GM12878 (cell line): ENCODE measurements around the gene PRDM4. TPM values are rescaled to one million over a fixed set of nuclear protein-coding genes. Genes with fewer than 3 reads are reported as not detected.

Source experiments
- ATAC-seq: fragments of 200-7000 bp; cut with Tn5 transposase; 3 replicates; pipeline ENCODE4 v1.9.1; 2020; ENCODE audit warnings: mild to moderate bottlenecking, moderate library complexity
- BruUV-seq: library from RNA; stranded (reverse); fragments of 400-500 nt; replicated peaks from 2 replicates; lab custom pipeline; 2021; lab: Mats Ljungman, UMichigan
- CTCF ChIA-PET: fragments of 300-600 bp; sonication (Branson Sonifier 250); formaldehyde crosslinking; extraction: SDS; loops from one replicate; lab custom pipeline; 2021; ENCODE audit warnings: inconsistent platforms; lab: Yijun Ruan, JAX
- POLR2A ChIA-PET: fragments of 350-600 bp; formaldehyde crosslinking; extraction: SDS; loops from one replicate; lab custom pipeline; 2021; ENCODE audit warnings: inconsistent platforms; lab: Charles Lee
- RAD21 ChIA-PET: fragments of 300-600 bp; sonication (Branson Sonifier 250); formaldehyde crosslinking; loops from one replicate; lab custom pipeline; 2023; ENCODE audit warnings: antibody characterized with exemption; ENCODE audit not compliant: unreplicated experiment; lab: Charles Lee
- SMC1A ChIA-PET: fragments of 300-600 bp; sonication (Branson Sonifier 250); formaldehyde crosslinking; loops from one replicate; lab custom pipeline; 2023; ENCODE audit not compliant: unreplicated experiment, uncharacterized antibody; lab: Charles Lee
- DNase-seq: peaks from one replicate; pipeline ENCODE4 v3.0.0-alpha.2; 2011; ENCODE audit warnings: low read depth, low spot score
- FAIRE-seq: peaks from 3 replicates; lab custom pipeline; 2011; peaks lifted over from hg19 to GRCh38; lab: Jason Lieb, UNC
- H2AFZ ChIP-seq: 2 replicates; pipeline ENCODE4 v1.6.0; 2011; ENCODE audit warnings: low read depth, low read length, control low read depth; ENCODE audit not compliant: control insufficient read depth
- H3K27ac ChIP-seq: 2 replicates; pipeline ENCODE4 v1.5.1; 2011; ENCODE audit warnings: control low read depth; ENCODE audit not compliant: control insufficient read depth, insufficient read depth
- H3K27me3 ChIP-seq, 2 experiments: replicated peaks in 1 of 2; 2 replicates each; pipeline versions ENCODE4 v1.6.0 to v1.6.1; 2011; ENCODE audit warnings: low read length in 1 of 2; ENCODE audit not compliant: control insufficient read depth in 2 of 2, insufficient read depth in 2 of 2
- H3K36me3 ChIP-seq, 2 experiments: 2 replicates each; pipeline ENCODE4 v1.5.1; 2011; ENCODE audit warnings: low read length in 1 of 2; ENCODE audit not compliant: control insufficient read depth in 2 of 2, insufficient read depth in 2 of 2
- H3K4me1 ChIP-seq: 2 replicates; pipeline ENCODE4 v1.6.1; 2011; ENCODE audit warnings: mild to moderate bottlenecking, low read length, moderate library complexity, mixed read lengths; ENCODE audit not compliant: control insufficient read depth, insufficient read depth
- H3K4me2 ChIP-seq: 2 replicates; pipeline ENCODE4 v1.6.0; 2011; ENCODE audit warnings: control low read depth; ENCODE audit not compliant: control insufficient read depth, insufficient read depth
- H3K4me3 ChIP-seq: fragments of 200-600 bp; sonication (generic); 2 replicates; pipeline ENCODE4 v1.5.1; 2016
- H3K79me2 ChIP-seq: 2 replicates; pipeline ENCODE4 v1.6.0; 2011; ENCODE audit warnings: low read length; ENCODE audit not compliant: control insufficient read depth, insufficient read depth
- H3K9ac ChIP-seq: 2 replicates; pipeline ENCODE4 v1.8.0; 2011; ENCODE audit warnings: low read length, control low read depth, mixed read lengths; ENCODE audit not compliant: control insufficient read depth, insufficient read depth
- H3K9me3 ChIP-seq: replicated peaks from 3 replicates; pipeline ENCODE4 v1.5.1; 2011; ENCODE audit warnings: mild to moderate bottlenecking, low read length; ENCODE audit not compliant: control insufficient read depth, insufficient read depth
- H4K20me1 ChIP-seq: 2 replicates; pipeline ENCODE4 v1.6.0; 2011; ENCODE audit not compliant: control insufficient read depth, insufficient read depth
- CTCF ChIP-seq, 3 experiments: IDR thresholded peaks in 2 of 3; conservative IDR thresholded peaks in 1 of 3; 2 replicates each; pipeline ENCODE4 v1.5.1; 2011; ENCODE audit warnings: low read depth in 3 of 3, low read length in 3 of 3, mild to moderate bottlenecking in 3 of 3, control low read depth in 2 of 3, moderate library complexity in 2 of 3, inconsistent platforms in 1 of 3, mixed read lengths in 1 of 3; ENCODE audit not compliant: control insufficient read depth in 2 of 3, insufficient read depth in 1 of 3; ENCODE audit errors: extremely low read depth in 1 of 3
- HDAC6 ChIP-seq: fragments of 200-600 bp; sonication (generic); IDR thresholded peaks from one replicate; pipeline ENCODE4 v1.8.0; 2017; ENCODE audit warnings: antibody characterized with exemption; ENCODE audit not compliant: unreplicated experiment
- JUNB ChIP-seq: IDR thresholded peaks from 2 replicates; pipeline ENCODE4 v1.6.1; 2016; ENCODE audit warnings: antibody characterized with exemption, mild to moderate bottlenecking
- MYB ChIP-seq: fragments of 150-350 bp; IDR thresholded peaks from 2 replicates; pipeline ENCODE4 v1.6.1; 2014; ENCODE audit warnings: mild to moderate bottlenecking, low read depth, low read length, borderline replicate concordance
- REST ChIP-seq: IDR thresholded peaks from 2 replicates; pipeline ENCODE4 v1.6.1; 2012; ENCODE audit warnings: mild to moderate bottlenecking, low read depth, low read length
- SKIL ChIP-seq: fragments of 450-650 bp; IDR thresholded peaks from 2 replicates; pipeline ENCODE4 v1.6.1; 2017; ENCODE audit warnings: mild to moderate bottlenecking, low read depth, inconsistent platforms; ENCODE audit not compliant: poor library complexity, severe bottlenecking
- ZNF384 ChIP-seq: IDR thresholded peaks from 2 replicates; pipeline ENCODE4 v1.6.1; 2012; ENCODE audit warnings: low read depth, mild to moderate bottlenecking, low read length, improper control_type of control experiment, borderline replicate concordance
- WGBS: methylation state at CpG from one replicate; pipeline ENCODE4 v1.1.6; 2016; ENCODE audit warnings: low lambda C conversion rate; ENCODE audit not compliant: insufficient replicate concordance, insufficient coverage; ENCODE audit errors: missing lambda C conversion rate; 5-methylcytosine and 5-hydroxymethylcytosine counted together
- in situ Hi-C: fragments of 300-500 bp; cut with MboI; formaldehyde crosslinking; loops from 9 replicates; pipeline ENCODE4 v1.14.3; 2018; ENCODE audit warnings: mixed read lengths
- intact Hi-C: fragments of 100-400 bp; cut with micrococcal nuclease; formaldehyde crosslinking; loops from one replicate; pipeline ENCODE4 v1.14.2; 2022; ENCODE audit not compliant: unreplicated experiment
- polyA plus RNA-seq, 11 experiments: library from polyadenylated mRNA; depleted of rRNA in 4 of 11; unstranded in 6 of 11; stranded (reverse) in 5 of 11; fragments of >200 nt; fragmentation: Nextera tagmentation in 4 of 11; fragmentation: Illumina TruSeq in 1 of 11; extraction: Ambion mirVana in 4 of 11; extraction: Trizol in 1 of 11; gene quantifications; 1 replicate in 1 of 11; 2 replicates in 10 of 11; pipeline versions ENCODE4 v1.2.1 to v1.2.3, GENCODE V29; 2011 to 2016; ENCODE audit warnings: inconsistent platforms in 2 of 11, missing spikeins in 2 of 11, low read depth in 1 of 11
- total RNA-seq, 4 experiments: library from RNA; depleted of rRNA in 3 of 4; stranded (reverse); fragments of >200 nt in 3 of 4; fragmentation: Illumina TruSeq in 1 of 4; extraction: Trizol in 1 of 4; gene quantifications; 2 replicates each; pipeline versions ENCODE4 v1.2.1 to v1.2.3, GENCODE V29; 2013 to 2021

The PRDM4 gene
- total and polyA plus RNA-seq, 10 of the 15 experiments (the other 5 are each of a cell fraction or from before 2014, with no cell fraction given) = 5.1 to 22.2 (median 15.0) TPM

GRCh38 chr12:107776171-107776570, 15.2 kb upstream of the PRDM4 start:
- H3K4me1 ChIP-seq = peaks cover 21% of the 10 kb centered on the region
- in situ Hi-C loops = no loop called here
- H3K36me3 ChIP-seq = no peaks in the 10 kb centered on the region
- SMC1A ChIA-PET = interaction anchor here (1.2 kb wide), 1 partner anchor 11 kb away, joined by 3 read pairs; no protein-coding TSS in a partner anchor
- no TSS peak for BruUV-seq
- no peak for FAIRE-seq
- H3K27ac ChIP-seq = no peak overlapping the region
- POLR2A ChIA-PET = interaction anchor here (0.6 kb wide), 1 partner anchor 289 kb away, joined by 5 read pairs; no protein-coding TSS in a partner anchor
- CTCF ChIA-PET = no interaction called here
- intact Hi-C loops = no loop called here
- H3K4me2 ChIP-seq = no peak overlapping the region
- H3K79me2 ChIP-seq = no peaks in the 10 kb centered on the region
- H3K27me3 ChIP-seq = peaks cover 3 to 4% of the 10 kb centered on the region in 2 experiments; a peak in 3 of 4 replicates
- DNase-seq = no peak
- WGBS = 37% methylated on average over 6 of the region's 6 CpGs
- TF ChIP-seq SKIL (no peak), JUNB (no peak), MYB (no peak)
- TF ChIP-seq, all 136 proteins: peak for 0
- H3K9ac ChIP-seq = no peak overlapping the region
- no peaks in the 10 kb centered on the region; the same call in 1 of the 2 replicates for H4K20me1 ChIP-seq
- RAD21 ChIA-PET = no interaction called here
- no peak overlapping the region for H2AFZ ChIP-seq
- ATAC-seq = no peak
- no peaks in the 10 kb centered on the region; the same call in 2 of the 3 replicates for H3K9me3 ChIP-seq
- no peak overlapping the region for H3K4me3 ChIP-seq

- Histone ChIP-seq H3K4me3 (no peak overlapping the region), H2AFZ (no peak overlapping the region), H3K4me1 (peaks cover 16% of the 10 kb centered on the region), H3K79me2 (no peaks in the 10 kb centered on the region), H3K36me3 (no peaks in the 10 kb centered on the region), H3K27ac (no peak overlapping the region), H3K27me3 (peaks cover 3 to 4% of the 10 kb centered on the region in 2 experiments; a peak in 3 of 4 replicates), H3K9me3 (no peaks in the 10 kb centered on the region; the same call in 2 of the 3 replicates), H4K20me1 (no peaks in the 10 kb centered on the region; the same call in 1 of the 2 replicates), H3K4me2 (no peak overlapping the region), H3K9ac (no peak overlapping the region)
- BruUV-seq = no TSS peak
- ChIA-PET RAD21 (no interaction called here), SMC1A (no interaction called here), POLR2A (no interaction called here)
- in situ Hi-C loops (no loop called here), intact Hi-C loops (no loop called here)
- WGBS = 23% methylated on average over 48 of the region's 66 CpGs
- ATAC-seq = no peak
- DNase-seq = no peak
- FAIRE-seq = no peak
- TF ChIP-seq ZNF384 (no peak), CTCF (IDR thresholded peaks at IDR 0.05 in 2 of 3, conservative IDR thresholded peaks at IDR 0.05 in 1 of 3; ENCODE audit: control insufficient read depth in 2 of 3, extremely low read depth in 1 of 3, insufficient read depth in 1 of 3, low read depth in 3 of 3, low read length in 3 of 3) (0 out of 6 replicates have a peak, but pooled peaks of 1 of the 3 experiments have one; percentile 2), REST (peak; percentile 51; the same call in 1 of the 2 replicates), HDAC6 (peak; percentile 82)
- TF ChIP-seq, all 136 proteins: peak for 3
- CTCF ChIA-PET = interaction anchor here (0.7 kb wide), 1 partner anchor 47 kb away, joined by 3 read pairs; no protein-coding TSS in a partner anchor
These were observed 14.3 kb upstream of the PRDM4 start for GRCh38 chr12:107775093-107775721.
